Natural killer cell (primary cell): ENCODE results near the gene OR2H2. TPM values are rescaled to one million over a fixed set of nuclear protein-coding genes. Genes with fewer than 3 reads are reported as not detected.

Source experiments
- ATAC-seq, 3 donors: fragments of 150-1000 bp in 2 of 3; fragments of 200-7000 bp in 1 of 3; cut with Tn5 transposase; 1 replicate in 1 of 3; 2 replicates in 2 of 3; pipeline ENCODE4 v1.10.0; 2021; ENCODE audit warnings: mild to moderate bottlenecking in 2 of 3, moderate library complexity in 2 of 3
- DNase-seq, 2 donors: peaks; one replicate each; pipeline versions ENCODE4 v3.0.0 to v3.0.0-alpha.2; 2013 to 2021; ENCODE audit warnings: mixed read lengths in 1 of 2
- H3K27ac ChIP-seq: one replicate; pipeline ENCODE4 v1.5.1; 2013; ENCODE audit warnings: mild to moderate bottlenecking, low read length
- H3K27me3 ChIP-seq: one replicate; pipeline ENCODE4 v1.6.1; 2013; ENCODE audit warnings: low read length; ENCODE audit not compliant: control insufficient read depth, insufficient read depth
- H3K36me3 ChIP-seq: one replicate; pipeline ENCODE4 v1.6.1; 2013; ENCODE audit warnings: low read length; ENCODE audit not compliant: control insufficient read depth, insufficient read depth
- H3K4me1 ChIP-seq: one replicate; pipeline ENCODE4 v1.6.1; 2013; ENCODE audit warnings: low read length; ENCODE audit not compliant: control insufficient read depth, insufficient read depth
- H3K4me3 ChIP-seq: one replicate; pipeline ENCODE4 v1.5.1; 2013; ENCODE audit warnings: low read length
- H3K9me3 ChIP-seq: one replicate; pipeline ENCODE4 v1.6.1; 2013; ENCODE audit warnings: low read length; ENCODE audit not compliant: control insufficient read depth, insufficient read depth
- H3K27ac Mint-ChIP-seq, 2 donors: one replicate each; pipeline ENCODE4 v1.8.0; 2022; ENCODE audit warnings: mild to moderate bottlenecking in 2 of 2, mixed read lengths in 2 of 2, moderate library complexity in 1 of 2
- H3K27me3 Mint-ChIP-seq, 2 donors: one replicate each; pipeline ENCODE4 v1.8.0; 2022; ENCODE audit warnings: low read depth in 2 of 2, mixed read lengths in 2 of 2
- H3K36me3 Mint-ChIP-seq: one replicate; pipeline ENCODE4 v1.8.0; 2022; ENCODE audit warnings: mixed read lengths
- H3K4me1 Mint-ChIP-seq, 2 donors: one replicate each; pipeline ENCODE4 v1.8.0; 2022; ENCODE audit warnings: mixed read lengths in 2 of 2
- H3K4me3 Mint-ChIP-seq: one replicate; pipeline ENCODE4 v1.8.0; 2022; ENCODE audit warnings: mild to moderate bottlenecking, moderate library complexity, mixed read lengths
- H3K9me3 Mint-ChIP-seq, 2 donors: one replicate each; pipeline ENCODE4 v1.8.0; 2022; ENCODE audit warnings: mixed read lengths in 2 of 2
- WGBS: methylation state at CpG from one replicate; pipeline ENCODE4 v1.1.7; 2013; ENCODE audit warnings: missing lambda C conversion rate; ENCODE audit not compliant: insufficient coverage; 5-methylcytosine and 5-hydroxymethylcytosine counted together
- intact Hi-C: fragments of 100-400 bp; cut with micrococcal nuclease; formaldehyde crosslinking; loops from one replicate; pipeline ENCODE4 v1.14.2; 2022
- total RNA-seq, 4 donors: library from RNA; stranded (reverse); fragments of 120-200 nt in 1 of 4; gene quantifications; one replicate each; pipeline versions ENCODE4 v1.2.3 to v1.2.4, GENCODE V29; 2013 to 2022
- TF ChIP-seq, protein P1 (sequence below): fragments of 200-600 bp; IDR thresholded peaks from one replicate; pipeline ENCODE4 v1.8.0; 2022; ENCODE audit warnings: antibody characterized with exemption

OR2H2 gene
- not detected for total RNA-seq
- not detected for total RNA-seq (2013)

DNA sequence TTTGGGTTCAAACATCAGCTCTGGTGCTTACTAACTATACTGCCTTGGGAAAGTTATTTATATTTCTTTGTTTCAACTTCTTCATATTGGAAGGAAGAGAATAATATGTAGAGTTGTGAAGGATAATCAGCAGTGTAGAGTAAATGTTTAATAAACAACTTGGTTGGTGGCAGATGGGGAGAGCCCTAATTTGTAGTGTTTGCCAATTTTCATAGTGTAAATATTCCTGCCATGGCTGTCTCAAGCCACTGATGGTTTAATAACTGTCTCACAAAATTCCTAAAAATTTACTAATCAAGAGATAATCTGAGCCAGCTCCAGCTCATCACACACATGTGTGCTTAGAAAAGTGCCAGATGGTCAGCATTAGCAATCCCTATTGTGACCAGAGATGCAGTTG lies at the start of gene OR2H2:
OR2H2 (plus strand) TSS at position 301 of the 400 bp plus-strand sequence. CDS start 2,824 bp downstream, outside the sequence.
- Histone ChIP-seq H3K27me3 (no peaks in the 10 kb centered on the region), H3K27ac (no peak within 1 kb of the TSS), H3K4me1 (no peaks in the 10 kb centered on the region), H3K4me3 (no peak within 1 kb of the TSS), H3K36me3 (no peaks in the 10 kb centered on the region), H3K9me3 (no peaks in the 10 kb centered on the region)
- Mint-ChIP-seq H3K27ac (no peak within 1 kb of the TSS), H3K4me3 (no peak within 1 kb of the TSS), H3K9me3 (no peaks in the 10 kb centered on the region), H3K4me1 (no peaks in the 10 kb centered on the region), H3K27me3 (peaks cover 22 to 51% of the 10 kb centered on the region in 2 donors), H3K36me3 (no peaks in the 10 kb centered on the region)
- TF ChIP-seq, protein P1, sequence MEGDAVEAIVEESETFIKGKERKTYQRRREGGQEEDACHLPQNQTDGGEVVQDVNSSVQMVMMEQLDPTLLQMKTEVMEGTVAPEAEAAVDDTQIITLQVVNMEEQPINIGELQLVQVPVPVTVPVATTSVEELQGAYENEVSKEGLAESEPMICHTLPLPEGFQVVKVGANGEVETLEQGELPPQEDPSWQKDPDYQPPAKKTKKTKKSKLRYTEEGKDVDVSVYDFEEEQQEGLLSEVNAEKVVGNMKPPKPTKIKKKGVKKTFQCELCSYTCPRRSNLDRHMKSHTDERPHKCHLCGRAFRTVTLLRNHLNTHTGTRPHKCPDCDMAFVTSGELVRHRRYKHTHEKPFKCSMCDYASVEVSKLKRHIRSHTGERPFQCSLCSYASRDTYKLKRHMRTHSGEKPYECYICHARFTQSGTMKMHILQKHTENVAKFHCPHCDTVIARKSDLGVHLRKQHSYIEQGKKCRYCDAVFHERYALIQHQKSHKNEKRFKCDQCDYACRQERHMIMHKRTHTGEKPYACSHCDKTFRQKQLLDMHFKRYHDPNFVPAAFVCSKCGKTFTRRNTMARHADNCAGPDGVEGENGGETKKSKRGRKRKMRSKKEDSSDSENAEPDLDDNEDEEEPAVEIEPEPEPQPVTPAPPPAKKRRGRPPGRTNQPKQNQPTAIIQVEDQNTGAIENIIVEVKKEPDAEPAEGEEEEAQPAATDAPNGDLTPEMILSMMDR: no peak
- intact Hi-C loops: loop anchor here (10.0 kb wide), 1 partner anchor 750 kb away; no protein-coding TSS in a partner anchor
- DNase-seq (no peak), ATAC-seq (no peak)

DNA sequence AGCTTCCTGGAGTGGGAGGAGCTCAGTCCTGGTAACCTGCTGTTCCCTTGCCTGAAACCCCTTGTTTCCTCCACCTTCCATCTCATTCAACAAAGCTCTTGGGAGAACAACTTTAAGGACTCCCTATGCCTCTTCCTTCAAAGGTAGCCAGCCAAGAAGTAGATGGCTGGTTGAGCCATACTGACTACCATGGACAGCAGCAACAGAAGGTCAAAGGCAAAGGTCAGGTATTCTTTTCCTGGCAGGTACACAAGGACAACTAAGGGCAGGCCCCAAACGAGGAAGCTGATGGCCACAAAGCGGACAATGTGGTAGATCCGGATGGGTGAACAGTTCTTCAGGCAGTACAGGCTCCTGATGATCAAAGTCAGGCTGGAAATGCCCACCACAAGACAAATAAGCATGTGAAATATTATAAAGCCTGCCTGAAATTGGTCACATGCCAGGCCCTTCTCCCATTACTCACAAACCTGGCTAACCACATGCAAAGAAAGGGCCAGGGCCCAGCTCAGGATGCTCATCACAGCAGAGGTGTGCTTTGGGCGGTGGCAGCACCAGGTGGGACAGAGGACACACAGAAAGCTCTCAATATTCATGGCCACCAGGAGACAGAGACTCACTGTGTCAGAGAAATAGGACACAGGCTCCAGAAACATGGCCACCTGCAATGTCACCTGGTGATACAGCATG lies 47.1 kb upstream of the OR2H2 start:
- H3K4me1 ChIP-seq: no peaks in the 10 kb centered on the region
- no peak overlapping the region for H3K27ac ChIP-seq
- H3K36me3 Mint-ChIP-seq: no peaks in the 10 kb centered on the region
- ATAC-seq (no peak), DNase-seq (no peak)
- H3K36me3 ChIP-seq: no peaks in the 10 kb centered on the region
- no peak overlapping the region for H3K27ac Mint-ChIP-seq
- peaks cover 7 to 17% of the 10 kb centered on the region in 2 donors for H3K27me3 Mint-ChIP-seq
- no peaks in the 10 kb centered on the region for H3K27me3 ChIP-seq
- no peak overlapping the region for H3K4me3 Mint-ChIP-seq
- no peaks in the 10 kb centered on the region for H3K9me3 ChIP-seq
- H3K4me3 ChIP-seq: no peak overlapping the region
- TF ChIP-seq, protein P1: no peak
- intact Hi-C loops: no loop called here
- no peaks in the 10 kb centered on the region for H3K4me1 Mint-ChIP-seq
- H3K9me3 Mint-ChIP-seq: no peaks in the 10 kb centered on the region
- 67% methylated on average over 4 of the region's 4 CpGs for WGBS

- Mint-ChIP-seq H3K27me3 (peaks cover 29 to 50% of the 10 kb centered on the region in 2 donors), H3K4me3 (no peak overlapping the region), H3K9me3 (no peaks in the 10 kb centered on the region), H3K27ac (no peak overlapping the region), H3K4me1 (peaks cover 0 to under 1% of the 10 kb centered on the region in 2 donors), H3K36me3 (no peaks in the 10 kb centered on the region)
- DNase-seq: no peak
- 66% methylated on average over 2 of the region's 3 CpGs for WGBS
- Histone ChIP-seq H3K4me3 (no peak overlapping the region), H3K4me1 (no peaks in the 10 kb centered on the region), H3K27ac (no peak overlapping the region), H3K36me3 (no peaks in the 10 kb centered on the region), H3K27me3 (peaks cover 8% of the 10 kb centered on the region), H3K9me3 (no peaks in the 10 kb centered on the region)
- intact Hi-C loops: no loop called here
- no peak for ATAC-seq
- TF ChIP-seq, protein P1: no peak
Measured at GRCh38 chr6:29547573-29547972, 37.3 kb upstream of the OR2H2 start.
